Activated CD8-positive, alpha-beta memory T cell treated with anti-CD3 and anti-CD28 coated beads, Interleukin-2, amount 10 ng/mL, durations not matched to agents 7 days and 5 days (primary cell): ENCODE results near the gene HSPG2. TPM values are rescaled to one million over a fixed set of nuclear protein-coding genes. Genes with fewer than 3 reads are reported as not detected.

Source experiments
- ATAC-seq: fragments of 150-1000 bp; cut with Tn5 transposase; one replicate; pipeline ENCODE4 v1.10.0; 2021; ENCODE audit warnings: moderate library complexity
- CTCF ChIA-PET: fragments of 350-600 bp; sonication (Branson Sonifier 250); formaldehyde crosslinking; loops from one replicate; lab custom pipeline; 2021; ENCODE audit warnings: antibody characterized with exemption; lab: Charles Lee
- DNase-seq: peaks from one replicate; pipeline ENCODE4 v3.0.0-alpha.2; 2020
- H3K27ac Mint-ChIP-seq: one replicate; pipeline ENCODE4 v1.8.0; 2021; ENCODE audit warnings: mild to moderate bottlenecking, mixed read lengths
- H3K27me3 Mint-ChIP-seq: one replicate; pipeline ENCODE4 v1.8.0; 2021; ENCODE audit warnings: mixed read lengths
- H3K36me3 Mint-ChIP-seq: one replicate; pipeline ENCODE4 v1.8.0; 2021; ENCODE audit warnings: mild to moderate bottlenecking, mixed read lengths
- H3K4me1 Mint-ChIP-seq: one replicate; pipeline ENCODE4 v1.8.0; 2021; ENCODE audit warnings: mixed read lengths
- H3K4me3 Mint-ChIP-seq: one replicate; pipeline ENCODE4 v1.8.0; 2021; ENCODE audit warnings: mild to moderate bottlenecking, moderate library complexity, mixed read lengths
- H3K9me3 Mint-ChIP-seq: one replicate; pipeline ENCODE4 v1.8.0; 2022; ENCODE audit warnings: low read depth, mixed read lengths
- total RNA-seq, 2 experiments: library from RNA; stranded (reverse); gene quantifications; one replicate each; pipeline ENCODE4 v1.2.3, GENCODE V29; 2021

Gene HSPG2
- total RNA-seq, 2 experiments from 2014 or later = 1.0 to 2.5 TPM

DNA sequence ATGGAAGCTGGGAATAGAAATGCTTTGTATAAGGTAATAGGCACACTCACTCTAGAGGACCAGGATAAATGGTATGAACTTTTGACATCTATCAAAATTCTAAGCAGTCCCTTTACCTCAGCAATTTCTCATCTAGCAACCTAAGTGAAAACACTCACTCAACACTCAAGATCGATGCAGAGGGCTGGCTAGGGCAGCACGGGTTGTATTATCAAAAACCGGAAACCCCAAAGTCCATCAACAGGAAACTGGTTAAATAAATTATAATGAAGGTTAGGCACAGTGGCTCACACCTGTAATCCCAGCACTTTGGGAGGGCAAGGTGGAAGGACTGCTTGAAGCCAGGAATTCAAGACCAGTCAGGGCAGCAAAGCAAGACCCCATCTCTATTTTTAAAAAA is 163.5 kb downstream of the HSPG2 start:
- H3K36me3 Mint-ChIP-seq = peaks cover 31% of the 10 kb centered on the region
- CTCF ChIA-PET = interaction anchor here (0.9 to 2.1 kb wide), 2 partner anchors 9 to 10 kb away, joined by 3 to 7 read pairs; partner anchors contain the start of gene USP48
- ATAC-seq (peak; percentile 73), DNase-seq (peak; percentile 68)
- no peaks in the 10 kb centered on the region for H3K27me3 Mint-ChIP-seq
- peak overlapping the region; percentile 61 for H3K27ac Mint-ChIP-seq
- H3K9me3 Mint-ChIP-seq = no peaks in the 10 kb centered on the region
- peak overlapping the region; percentile 2 for H3K4me3 Mint-ChIP-seq
- H3K4me1 Mint-ChIP-seq = peaks cover 66% of the 10 kb centered on the region

Other genes starting within 250 kb of the HSPG2 start
- 10 to 100 TPM; 83.9 to 96.8 TPM for gene USP48, start 154.2 kb downstream of the HSPG2 start, total RNA-seq
- gene LDLRAD2, start 125.0 kb downstream of the HSPG2 start, total RNA-seq = not detected
- gene CELA3B, start 39.7 kb upstream of the HSPG2 start, total RNA-seq = not detected
- gene CELA3A, start 64.3 kb upstream of the HSPG2 start, total RNA-seq = not detected
- 100 to 1,000 TPM; 254 to 340 TPM for gene CDC42, start 115.4 kb upstream of the HSPG2 start, total RNA-seq
- gene WNT4, start 205.8 kb upstream of the HSPG2 start, total RNA-seq = not detected